Hair follicular keratinocyte (primary cell): ENCODE data around the gene ZNF10. TPM values are rescaled to one million over a fixed set of nuclear protein-coding genes. Genes with fewer than 3 reads are reported as not detected.

Source experiments
- total RNA-seq: library from RNA; depleted of rRNA; stranded (reverse); fragments of >200 nt; gene quantifications from 2 replicates; pipeline ENCODE4 v1.2.3, GENCODE V29; 2015

Gene ZNF10
- 3.4 and 8.4 TPM in 2 replicates for total RNA-seq

GRCh38 chr12:133130038-133130807, at the start of gene ZNF10, which contains the start of gene ZNF891:
Gene ZNF10, plus strand, starts transcription at chr12:133130627. Its CDS starts 13,866 bp downstream, at chr12:133144493.
Gene ZNF891, minus strand, starts transcription at chr12:133130274. Its CDS starts 8,356 bp downstream, at chr12:133121918.

GRCh38 chr12:133181238-133181959, 51.0 kb downstream of the ZNF10 start, which contains the start of gene ZNF268:
Gene ZNF268, plus strand, starts transcription at chr12:133181495. Its CDS starts 503 bp downstream, at chr12:133181998.

Other genes starting within 250 kb of the ZNF10 start
- 24.0 and 26.2 TPM in 2 replicates for gene CHFR, start 243.0 kb upstream of the ZNF10 start, total RNA-seq
- gene ZNF605, start 174.3 kb upstream of the ZNF10 start, total RNA-seq = 2.8 and 3.7 TPM in 2 replicates
- gene ZNF26, start 144.3 kb upstream of the ZNF10 start, total RNA-seq = 1.8 and 3.9 TPM in 2 replicates
- 7.0 and 17.6 TPM in 2 replicates for gene ZNF84, start 93.1 kb upstream of the ZNF10 start, total RNA-seq
- 10.0 and 10.4 TPM in 2 replicates for gene ZNF140, start 49.7 kb upstream of the ZNF10 start, total RNA-seq
- 0.11 and 0.23 TPM in 2 replicates for gene ZNF891, start 353 bp upstream of the ZNF10 start, total RNA-seq
- gene ZNF268, start 50.9 kb downstream of the ZNF10 start, total RNA-seq = 11.9 and 13.5 TPM in 2 replicates
- gene ANHX, start 105.2 kb downstream of the ZNF10 start, total RNA-seq = not detected in 2 replicates